Measurements from ENCODE around the gene TTC21B. TPM values are rescaled to one million over a fixed set of nuclear protein-coding genes. Genes with fewer than 3 reads are reported as not detected.

Gene TTC21B
- total RNA-seq, 4 donors from 2014 or later, result 29.1 to 45.7 (median 32.9) TPM

DNA sequence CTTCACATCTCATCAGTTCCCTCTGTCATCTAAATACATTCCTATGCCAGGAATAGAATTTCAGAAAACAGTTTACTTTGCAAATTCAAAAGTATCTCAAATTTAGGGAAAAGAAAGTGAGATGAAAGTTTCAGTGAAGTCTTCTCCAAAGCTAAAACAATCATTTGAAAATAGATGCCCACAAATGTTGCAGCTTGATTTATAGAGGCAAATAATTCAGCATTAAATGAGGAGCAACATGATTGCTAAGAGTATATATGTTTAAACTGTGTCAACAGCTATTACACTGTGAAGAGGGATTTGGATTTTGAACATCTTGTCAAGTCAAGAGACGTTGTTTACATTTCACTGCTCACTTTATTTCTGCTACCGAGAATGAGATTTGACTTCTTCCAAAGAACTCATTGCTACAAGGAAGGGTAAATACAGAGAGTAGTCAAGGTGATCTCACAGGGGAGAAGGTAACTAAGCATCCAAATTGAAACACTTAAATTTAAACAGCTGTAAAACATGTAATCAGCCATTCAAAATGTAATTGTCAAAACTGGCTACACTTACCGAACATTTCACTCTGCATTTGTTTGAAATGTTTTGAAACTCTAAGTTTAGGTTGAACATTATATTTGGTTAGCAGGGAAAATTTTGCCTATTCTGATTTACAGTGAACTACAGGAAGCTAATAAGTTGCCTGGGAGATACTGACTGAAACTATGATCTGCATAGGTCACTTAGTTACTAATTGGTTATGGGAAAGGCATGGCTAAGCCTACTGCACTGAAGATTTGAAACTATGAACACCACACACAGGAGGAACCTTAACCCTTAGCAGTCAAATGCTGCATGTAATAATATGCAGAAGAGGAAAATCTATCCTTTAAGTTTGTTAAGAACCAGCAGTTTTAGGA, 126.3 kb downstream of the TTC21B start:
- Histone ChIP-seq H3K36me3 (no peaks in the 10 kb centered on the region), H3K9me3 (no peaks in the 10 kb centered on the region), H3K27me3 (no peaks in the 10 kb centered on the region), H3K27ac (no peak overlapping the region), H3K4me1 (peaks cover 0 to 4% of the 10 kb centered on the region in 2 donors), H3K4me3 (replicated peaks in 1 of 3) (no peak overlapping the region)
- intact Hi-C loops (cut with DNase I), result no loop called here
- no peak for TF ChIP-seq POLR2A (IDR thresholded peaks at IDR 0.05)
- TF ChIP-seq, protein P1, sequence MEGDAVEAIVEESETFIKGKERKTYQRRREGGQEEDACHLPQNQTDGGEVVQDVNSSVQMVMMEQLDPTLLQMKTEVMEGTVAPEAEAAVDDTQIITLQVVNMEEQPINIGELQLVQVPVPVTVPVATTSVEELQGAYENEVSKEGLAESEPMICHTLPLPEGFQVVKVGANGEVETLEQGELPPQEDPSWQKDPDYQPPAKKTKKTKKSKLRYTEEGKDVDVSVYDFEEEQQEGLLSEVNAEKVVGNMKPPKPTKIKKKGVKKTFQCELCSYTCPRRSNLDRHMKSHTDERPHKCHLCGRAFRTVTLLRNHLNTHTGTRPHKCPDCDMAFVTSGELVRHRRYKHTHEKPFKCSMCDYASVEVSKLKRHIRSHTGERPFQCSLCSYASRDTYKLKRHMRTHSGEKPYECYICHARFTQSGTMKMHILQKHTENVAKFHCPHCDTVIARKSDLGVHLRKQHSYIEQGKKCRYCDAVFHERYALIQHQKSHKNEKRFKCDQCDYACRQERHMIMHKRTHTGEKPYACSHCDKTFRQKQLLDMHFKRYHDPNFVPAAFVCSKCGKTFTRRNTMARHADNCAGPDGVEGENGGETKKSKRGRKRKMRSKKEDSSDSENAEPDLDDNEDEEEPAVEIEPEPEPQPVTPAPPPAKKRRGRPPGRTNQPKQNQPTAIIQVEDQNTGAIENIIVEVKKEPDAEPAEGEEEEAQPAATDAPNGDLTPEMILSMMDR (IDR thresholded peaks at IDR 0.05), result no peak
- DNase-seq, result no peak
- 71 to 76% methylated on average over 3 of the region's 3 CpGs for WGBS, 2 donors

DNA sequence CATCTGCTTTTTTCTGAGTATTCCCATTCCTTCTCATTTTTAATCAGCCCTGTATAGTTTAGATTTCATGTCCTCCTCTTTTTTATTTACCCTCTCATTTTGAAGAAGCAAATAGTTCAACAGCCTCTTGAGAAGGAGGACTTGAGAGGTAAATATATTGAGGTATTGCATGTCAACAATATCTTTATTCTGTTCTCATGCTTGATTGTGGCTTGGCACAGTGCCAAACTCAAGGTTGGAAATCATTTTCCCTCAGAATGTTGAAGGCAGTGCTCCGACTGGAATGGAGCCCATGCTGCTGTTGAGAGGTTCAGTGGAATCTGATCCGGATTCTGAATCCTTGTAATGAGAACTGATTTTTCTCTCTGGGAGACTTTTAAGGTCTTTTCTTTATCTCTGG, 128.5 kb downstream of the TTC21B start:
- no peaks in the 10 kb centered on the region for H3K9me3 ChIP-seq
- no peak overlapping the region for H3K4me3 ChIP-seq (replicated peaks in 1 of 3)
- peaks cover 0 to 12% of the 10 kb centered on the region in 2 donors for H3K4me1 ChIP-seq
- TF ChIP-seq, protein P1 (IDR thresholded peaks at IDR 0.05), result no peak
- TF ChIP-seq POLR2A (IDR thresholded peaks at IDR 0.05), result no peak
- DNase-seq, result peak; percentile 64 to 78
- intact Hi-C loops (cut with DNase I), result no loop called here
- H3K27me3 ChIP-seq, result no peaks in the 10 kb centered on the region
- no peaks in the 10 kb centered on the region for H3K36me3 ChIP-seq
- 3 to 12% methylated on average over 2 of the region's 2 CpGs for WGBS, 2 donors
- H3K27ac ChIP-seq, result no peak overlapping the region

Other genes with a start within 250 kb of the TTC21B start
- 10 to 100 TPM; 48.8 to 78.5 (median 59.2) TPM for gene GALNT3, start 159.5 kb downstream of the TTC21B start, total RNA-seq
- gene SCN1A, start 174.2 kb upstream of the TTC21B start, total RNA-seq, result not detected

Data from thyroid gland (tissue), 4 donors.